ENCODE data around the gene TANGO6. TPM values are rescaled to one million over a fixed set of nuclear protein-coding genes. Genes with fewer than 3 reads are reported as not detected.

Gene TANGO6
- total RNA-seq, 1 donor from 2014 or later: 12.8 TPM

GRCh38 chr16:69133373-69133954 lies 290.1 kb downstream of the TANGO6 start:
- H3K27ac ChIP-seq: no peak overlapping the region
- peaks cover 15% of the 10 kb centered on the region for H3K36me3 Mint-ChIP-seq

More at GRCh38 chr16:69133373-69133954, 290.1 kb downstream of the TANGO6 start:
- H3K27me3 ChIP-seq: no peaks in the 10 kb centered on the region
- Mint-ChIP-seq H3K4me1 (peaks cover 36% of the 10 kb centered on the region), H3K27ac (no peak overlapping the region), H3K4me3 (peak overlapping the region; percentile 98), H3K9me3 (no peaks in the 10 kb centered on the region), H3K27me3 (ENCODE audit: insufficient read depth, low read depth) (peaks cover 6% of the 10 kb centered on the region)
- H3K4me3 ChIP-seq: peak overlapping the region; percentile 98
- no peak for DNase-seq (ENCODE audit: low spot score)
- TF ChIP-seq EZH2phosphoT487 (IDR thresholded peaks at IDR 0.05) (no peak), CTCF (IDR thresholded peaks at IDR 0.05) (no peak), EZH2 (IDR thresholded peaks at IDR 0.05) (no peak)
- peak overlapping the region; percentile 89 for H3K4me2 ChIP-seq
- H3K36me3 ChIP-seq: peaks cover 11% of the 10 kb centered on the region
- peaks cover 25% of the 10 kb centered on the region for H3F3A ChIP-seq (ENCODE audit: low read depth)
- H3K9ac ChIP-seq: peak overlapping the region; percentile 89
- no peak overlapping the region for H2AFZ ChIP-seq (replicated peaks)
- H3K79me2 ChIP-seq (ENCODE audit: low read depth): peaks cover 89% of the 10 kb centered on the region
- H3K9me3 ChIP-seq (ENCODE audit: low read depth): no peaks in the 10 kb centered on the region
- H4K20me1 ChIP-seq (ENCODE audit: low read depth): peaks cover 31% of the 10 kb centered on the region
- peaks cover 15% of the 10 kb centered on the region for H3K4me1 ChIP-seq

Small RNA genes within 50 kb of the gene (small RNA-seq; reads per million reads assigned to genes)
- gene RF00019 (not detected), gene RF00066 (not detected), gene RNU6-898P (not detected)

Other genes starting within 250 kb of the TANGO6 start
- 3.9 and 11.0 TPM in 2 replicates for gene CDH3, start 198.2 kb upstream of the TANGO6 start, total RNA-seq (ENCODE audit: low replicate concordance)
- 1.9 and 3.3 TPM in 2 replicates for gene CDH1, start 106.2 kb upstream of the TANGO6 start, total RNA-seq (ENCODE audit: low replicate concordance)